ENCODE data around the gene MGAT4C. TPM values are rescaled to one million over a fixed set of nuclear protein-coding genes. Genes with fewer than 3 reads are reported as not detected.

Gene MGAT4C
- total and polyA plus RNA-seq, 2 donors from 2014 or later, result 0.16 TPM; not detected in 1

DNA sequence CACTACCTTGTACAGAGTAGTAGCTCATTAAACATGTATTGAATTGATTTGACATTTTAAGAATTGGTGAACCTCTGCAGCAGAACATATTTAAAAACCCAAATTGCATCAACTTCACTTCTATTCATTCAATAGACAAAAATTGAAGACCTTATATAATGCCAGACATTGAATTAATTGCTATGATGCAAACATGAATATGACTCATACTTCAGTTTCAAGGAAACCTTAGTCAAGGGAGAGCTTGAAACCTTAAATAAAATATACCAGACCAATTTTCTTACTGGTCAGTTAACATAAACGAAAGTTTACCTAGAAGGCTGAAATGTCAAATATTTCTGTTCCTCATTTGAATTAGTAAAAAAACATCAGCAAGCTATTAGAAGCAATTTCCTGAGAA lies 5.0 kb upstream of the MGAT4C start:
- TF ChIP-seq, protein P1, sequence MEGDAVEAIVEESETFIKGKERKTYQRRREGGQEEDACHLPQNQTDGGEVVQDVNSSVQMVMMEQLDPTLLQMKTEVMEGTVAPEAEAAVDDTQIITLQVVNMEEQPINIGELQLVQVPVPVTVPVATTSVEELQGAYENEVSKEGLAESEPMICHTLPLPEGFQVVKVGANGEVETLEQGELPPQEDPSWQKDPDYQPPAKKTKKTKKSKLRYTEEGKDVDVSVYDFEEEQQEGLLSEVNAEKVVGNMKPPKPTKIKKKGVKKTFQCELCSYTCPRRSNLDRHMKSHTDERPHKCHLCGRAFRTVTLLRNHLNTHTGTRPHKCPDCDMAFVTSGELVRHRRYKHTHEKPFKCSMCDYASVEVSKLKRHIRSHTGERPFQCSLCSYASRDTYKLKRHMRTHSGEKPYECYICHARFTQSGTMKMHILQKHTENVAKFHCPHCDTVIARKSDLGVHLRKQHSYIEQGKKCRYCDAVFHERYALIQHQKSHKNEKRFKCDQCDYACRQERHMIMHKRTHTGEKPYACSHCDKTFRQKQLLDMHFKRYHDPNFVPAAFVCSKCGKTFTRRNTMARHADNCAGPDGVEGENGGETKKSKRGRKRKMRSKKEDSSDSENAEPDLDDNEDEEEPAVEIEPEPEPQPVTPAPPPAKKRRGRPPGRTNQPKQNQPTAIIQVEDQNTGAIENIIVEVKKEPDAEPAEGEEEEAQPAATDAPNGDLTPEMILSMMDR (IDR thresholded peaks at IDR 0.05; ENCODE audit: borderline replicate concordance, extremely low read depth, insufficient read depth), result no peak
- Histone ChIP-seq H3K4me3 (ENCODE audit: low read length in 3 of 3) (no peak overlapping the region), H3K9ac (ENCODE audit: low read length in 3 of 3) (no peak overlapping the region), H3K27ac (ENCODE audit: low read depth in 2 of 2, low read length in 2 of 2) (no peak overlapping the region), H3K27me3 (ENCODE audit: control insufficient read depth, insufficient read depth, low read length) (no peaks in the 10 kb centered on the region), H3K4me1 (ENCODE audit: control insufficient read depth in 2 of 3, insufficient read depth in 2 of 3, low read depth in 1 of 3, low read length in 3 of 3) (peaks cover 0 to 4% (median 0%) of the 10 kb centered on the region in 3 donors), H3K9me3 (ENCODE audit: control insufficient read depth in 2 of 3, insufficient read depth in 1 of 3, low read length in 3 of 3) (no peaks in the 10 kb centered on the region), H3K36me3 (ENCODE audit: control insufficient read depth in 2 of 3, insufficient read depth in 3 of 3, low read length in 3 of 3) (no peaks in the 10 kb centered on the region)
- intact Hi-C loops (cut with DNase I), result no loop called here
- FAIRE-seq, result no peak
- no peak for DNase-seq

DNA sequence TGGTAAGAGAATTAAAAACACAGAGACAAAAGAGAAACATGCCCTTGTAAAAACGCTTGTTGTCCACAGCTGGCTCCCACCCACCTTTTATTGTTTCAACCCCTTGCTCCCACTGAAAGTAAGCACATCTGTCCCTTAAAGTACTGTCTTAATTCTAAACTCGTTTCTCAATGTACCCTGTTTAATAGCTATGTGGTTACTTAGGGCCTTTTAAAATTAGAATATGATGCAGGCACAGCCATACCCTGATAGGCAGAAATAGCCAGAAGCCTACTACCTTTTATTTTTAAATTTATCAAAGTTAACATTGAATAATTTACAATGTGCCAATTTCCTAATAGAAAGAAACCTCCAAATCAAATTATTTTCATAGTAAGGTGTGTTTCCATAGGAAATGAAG lies 4.0 kb upstream of the MGAT4C start:
- FAIRE-seq (no peak), DNase-seq (no peak)
- Histone ChIP-seq H3K27me3 (ENCODE audit: control insufficient read depth, insufficient read depth, low read length) (no peaks in the 10 kb centered on the region), H3K9ac (ENCODE audit: low read length in 3 of 3) (no peak overlapping the region), H3K36me3 (ENCODE audit: control insufficient read depth in 2 of 3, insufficient read depth in 3 of 3, low read length in 3 of 3) (no peaks in the 10 kb centered on the region), H3K27ac (ENCODE audit: low read depth in 2 of 2, low read length in 2 of 2) (no peak overlapping the region), H3K4me1 (ENCODE audit: control insufficient read depth in 2 of 3, insufficient read depth in 2 of 3, low read depth in 1 of 3, low read length in 3 of 3) (peaks cover 0 to 3% (median 0%) of the 10 kb centered on the region in 3 donors), H3K9me3 (ENCODE audit: control insufficient read depth in 2 of 3, insufficient read depth in 1 of 3, low read length in 3 of 3) (no peaks in the 10 kb centered on the region), H3K4me3 (ENCODE audit: low read length in 3 of 3) (no peak overlapping the region)
- TF ChIP-seq, protein P1 (IDR thresholded peaks at IDR 0.05; ENCODE audit: borderline replicate concordance, extremely low read depth, insufficient read depth), result no peak
- intact Hi-C loops (cut with DNase I), result no loop called here

DNA sequence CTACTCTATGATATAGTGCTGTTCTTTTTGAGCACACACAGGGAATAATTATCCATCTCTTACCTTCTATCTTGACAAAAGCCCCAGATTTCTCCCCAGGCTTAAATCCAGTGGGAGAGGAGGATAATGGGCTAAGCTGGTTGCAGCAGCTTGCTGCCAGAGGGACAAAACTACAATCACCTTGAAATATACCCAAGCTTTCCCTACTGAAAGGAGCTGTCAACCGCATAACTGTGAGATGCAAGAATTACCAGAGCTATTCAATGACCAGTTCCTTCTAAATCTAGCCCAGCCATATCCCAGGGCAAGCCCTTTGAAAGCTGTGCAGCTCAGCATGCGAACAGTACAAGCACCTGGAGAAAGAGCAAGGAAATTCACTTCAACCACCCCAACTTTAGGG lies 943 bp upstream of the MGAT4C start:
- no peaks in the 10 kb centered on the region for H3K4me1 ChIP-seq (ENCODE audit: control insufficient read depth in 2 of 3, insufficient read depth in 2 of 3, low read depth in 1 of 3, low read length in 3 of 3)
- intact Hi-C loops (cut with DNase I), result no loop called here
- no peak overlapping the region for H3K27ac ChIP-seq (ENCODE audit: low read depth in 2 of 2, low read length in 2 of 2)
- no peak overlapping the region for H3K9ac ChIP-seq (ENCODE audit: low read length in 3 of 3)
- DNase-seq (no peak), FAIRE-seq (no peak)
- no peaks in the 10 kb centered on the region for H3K36me3 ChIP-seq (ENCODE audit: control insufficient read depth in 2 of 3, insufficient read depth in 3 of 3, low read length in 3 of 3)
- TF ChIP-seq, protein P1 (IDR thresholded peaks at IDR 0.05; ENCODE audit: borderline replicate concordance, extremely low read depth, insufficient read depth), result no peak
- H3K27me3 ChIP-seq (ENCODE audit: control insufficient read depth, insufficient read depth, low read length), result no peaks in the 10 kb centered on the region
- no peak overlapping the region for H3K4me3 ChIP-seq (ENCODE audit: low read length in 3 of 3)
- H3K9me3 ChIP-seq (ENCODE audit: control insufficient read depth in 2 of 3, insufficient read depth in 1 of 3, low read length in 3 of 3), result no peaks in the 10 kb centered on the region
